SK-N-SH treated with all-trans-retinoic acid at 6 μM for 48 hours (cell line): ENCODE results near the gene GBF1.

ENCODE experiments used
- ATAC-seq: fragments of 200-7000 bp; cut with Tn5 transposase; 3 replicates; pipeline ENCODE4 v1.9.1; 2020; ENCODE audit warnings: mild to moderate bottlenecking, moderate library complexity
- ARNTL ChIP-seq: fragments of 450-650 bp; formaldehyde crosslinking; IDR thresholded peaks from 2 replicates; pipeline ENCODE4 v1.5.0; 2020; ENCODE audit warnings: low read depth, mild to moderate bottlenecking, moderate library complexity, borderline replicate concordance
- BACH2 ChIP-seq: fragments of 250-450 bp; sonication (Bioruptor Pico); IDR thresholded peaks from 2 replicates; pipeline ENCODE4 v1.9.0; 2021; ENCODE audit warnings: mild to moderate bottlenecking, borderline replicate concordance
- CREB5 ChIP-seq: fragments of 250-450 bp; sonication (Bioruptor Pico); IDR thresholded peaks from 2 replicates; pipeline ENCODE4 v1.5.1; 2020; ENCODE audit warnings: low read depth, mild to moderate bottlenecking, moderate library complexity
- CSDC2 ChIP-seq: fragments of 250-450 bp; sonication (Bioruptor Pico); IDR thresholded peaks from 2 replicates; pipeline ENCODE4 v1.5.0; 2020; ENCODE audit warnings: mild to moderate bottlenecking, moderate library complexity
- CSRNP3 ChIP-seq: fragments of 250-450 bp; sonication (Bioruptor Pico); IDR thresholded peaks from 2 replicates; pipeline ENCODE4 v1.5.1; 2021; ENCODE audit warnings: mild to moderate bottlenecking, moderate library complexity
- ESRRG ChIP-seq: fragments of 250-450 bp; sonication (Bioruptor Pico); IDR thresholded peaks from 2 replicates; pipeline ENCODE4 v1.6.1; 2021; ENCODE audit warnings: mild to moderate bottlenecking
- GLIS3 ChIP-seq: fragments of 250-450 bp; sonication (Bioruptor Pico); IDR thresholded peaks from 2 replicates; pipeline ENCODE4 v1.5.0; 2020; ENCODE audit warnings: mild to moderate bottlenecking, moderate library complexity
- OSR1 ChIP-seq: fragments of 250-450 bp; sonication (Bioruptor Pico); IDR thresholded peaks from 2 replicates; pipeline ENCODE4 v1.8.0; 2022; ENCODE audit warnings: moderate library complexity, mild to moderate bottlenecking, inconsistent platforms
- POU6F1 ChIP-seq: fragments of 250-450 bp; sonication (Bioruptor Pico); IDR thresholded peaks from 2 replicates; pipeline ENCODE4 v1.8.0; 2021; ENCODE audit warnings: low read depth, mild to moderate bottlenecking, moderate library complexity, borderline replicate concordance
- PPARA ChIP-seq: fragments of 250-450 bp; sonication (Bioruptor Pico); IDR thresholded peaks from 2 replicates; pipeline ENCODE4 v1.5.0; 2020; ENCODE audit warnings: mild to moderate bottlenecking, borderline replicate concordance
- RARB ChIP-seq: fragments of 250-450 bp; sonication (Bioruptor Pico); IDR thresholded peaks from 2 replicates; pipeline ENCODE4 v1.8.0; 2021; ENCODE audit warnings: mild to moderate bottlenecking, moderate library complexity
- SNAI2 ChIP-seq: fragments of 250-450 bp; sonication (Bioruptor Pico); IDR thresholded peaks from 2 replicates; pipeline ENCODE4 v1.5.0; 2020; ENCODE audit warnings: mild to moderate bottlenecking, moderate library complexity
- TCF4 ChIP-seq: fragments of 250-450 bp; sonication (Bioruptor Pico); IDR thresholded peaks from 2 replicates; pipeline ENCODE4 v1.8.0; 2021; ENCODE audit warnings: mild to moderate bottlenecking, moderate library complexity, borderline replicate concordance
- TSHZ2 ChIP-seq: fragments of 250-450 bp; sonication (Bioruptor Pico); IDR thresholded peaks from 2 replicates; pipeline ENCODE4 v1.5.0; 2020; ENCODE audit warnings: mild to moderate bottlenecking, moderate library complexity
- ZC3H10 ChIP-seq: fragments of 250-450 bp; sonication (Bioruptor Pico); IDR thresholded peaks from 2 replicates; pipeline ENCODE4 v1.5.1; 2021; ENCODE audit warnings: mild to moderate bottlenecking, moderate library complexity
- ZFP3 ChIP-seq: fragments of 250-450 bp; sonication (Bioruptor Pico); IDR thresholded peaks from 2 replicates; pipeline ENCODE4 v1.5.0; 2020; ENCODE audit warnings: mild to moderate bottlenecking, moderate library complexity
- ZFP30 ChIP-seq: fragments of 450-650 bp; formaldehyde crosslinking; IDR thresholded peaks from 2 replicates; pipeline ENCODE4 v1.5.0; 2022; ENCODE audit warnings: mild to moderate bottlenecking, moderate library complexity
- ZNF565 ChIP-seq: fragments of 450-650 bp; formaldehyde crosslinking; conservative IDR thresholded peaks from 2 replicates; pipeline ENCODE4 v1.5.0; 2020; ENCODE audit warnings: low read depth, mild to moderate bottlenecking, moderate library complexity
- ZNF70 ChIP-seq: fragments of 450-650 bp; formaldehyde crosslinking; IDR thresholded peaks from 2 replicates; pipeline ENCODE4 v1.5.0; 2020; ENCODE audit warnings: mild to moderate bottlenecking, moderate library complexity
- ZNF8 ChIP-seq: fragments of 450-650 bp; formaldehyde crosslinking; IDR thresholded peaks from 2 replicates; pipeline ENCODE4 v1.5.0; 2020; ENCODE audit warnings: mild to moderate bottlenecking, moderate library complexity

Gene GBF1

GRCh38 chr10:102412293-102412692 lies 167.0 kb downstream of the GBF1 start (continued):
- no peak for TF ChIP-seq TSHZ2 (CRISPR knock-in tag)
- TF ChIP-seq RARB (CRISPR knock-in tag) = no peak
- TF ChIP-seq ZNF70 (CRISPR knock-in tag) = no peak
- TF ChIP-seq ESRRG = no peak
- TF ChIP-seq ZFP3 (CRISPR knock-in tag) = no peak

GRCh38 chr10:102413053-102413705 lies 167.8 kb downstream of the GBF1 start:
- TF ChIP-seq RARB (CRISPR knock-in tag) (no peak), ESRRG (no peak), OSR1 (CRISPR knock-in tag) (no peak), ZNF8 (no peak), TSHZ2 (CRISPR knock-in tag) (no peak), TCF4 (CRISPR knock-in tag) (no peak), SNAI2 (CRISPR knock-in tag) (no peak), POU6F1 (no peak)
- no peak for ATAC-seq

GRCh38 chr10:102413806-102414561 lies 168.7 kb downstream of the GBF1 start:
- no peak for ATAC-seq
- TF ChIP-seq CSRNP3 (CRISPR knock-in tag) = no peak
- TF ChIP-seq GLIS3 (CRISPR knock-in tag) = no peak
- TF ChIP-seq ARNTL (CRISPR knock-in tag) = no peak
- no peak for TF ChIP-seq PPARA (CRISPR knock-in tag)
- TF ChIP-seq ZNF8 = no peak
- no peak for TF ChIP-seq ZC3H10 (CRISPR knock-in tag)
- no peak for TF ChIP-seq TCF4 (CRISPR knock-in tag)
- no peak for TF ChIP-seq ZNF70 (CRISPR knock-in tag)

- TF ChIP-seq ZFP30 = no peak
- TF ChIP-seq BACH2 (CRISPR knock-in tag) = no peak
- TF ChIP-seq ZFP3 (CRISPR knock-in tag) = no peak
- no peak for TF ChIP-seq TCF4 (CRISPR knock-in tag)
- TF ChIP-seq CREB5 (CRISPR knock-in tag) = no peak
- no peak for TF ChIP-seq GLIS3 (CRISPR knock-in tag)
- no peak for TF ChIP-seq ZC3H10 (CRISPR knock-in tag)
- no peak for TF ChIP-seq ZNF8
- TF ChIP-seq CSDC2 = no peak
- no peak for TF ChIP-seq ZNF565 (CRISPR knock-in tag)
- TF ChIP-seq PPARA (CRISPR knock-in tag) = no peak
- no peak for TF ChIP-seq ZNF70 (CRISPR knock-in tag)
- no peak for TF ChIP-seq SNAI2 (CRISPR knock-in tag)
- no peak for TF ChIP-seq ESRRG
- TF ChIP-seq, all 23 proteins: peak for 0
- ATAC-seq = no peak
Observed at GRCh38 chr10:102414749-102415148, 169.4 kb downstream of the GBF1 start.
